HepG2 (cell line): ENCODE results near the gene EHD4. TPM values are rescaled to one million over a fixed set of nuclear protein-coding genes. Genes with fewer than 3 reads are reported as not detected.

ENCODE experiments used
- ATAC-seq: fragments of 200-7000 bp; cut with Tn5 transposase; 3 replicates; pipeline ENCODE4 v1.9.1; 2020; ENCODE audit warnings: mild to moderate bottlenecking, moderate library complexity
- BruUV-seq: library from RNA; stranded (reverse); fragments of 400-500 nt; replicated peaks from 2 replicates; lab custom pipeline; 2021; lab: Mats Ljungman, UMichigan
- CTCF ChIA-PET: fragments of 300-600 bp; formaldehyde crosslinking; extraction: SDS; loops from one replicate; lab custom pipeline; 2021; ENCODE audit warnings: low total read pairs, inconsistent platforms, low intra/inter-chr PET ratio; lab: Yijun Ruan, JAX
- POLR2A ChIA-PET: fragments of 350-600 bp; sonication (Branson Sonifier 250); formaldehyde crosslinking; loops from one replicate; lab custom pipeline; 2020; ENCODE audit warnings: antibody characterized with exemption, inconsistent platforms; lab: Yijun Ruan, JAX
- DNase-seq: peaks from one replicate; pipeline ENCODE4 v3.0.0-alpha.2; 2015; ENCODE audit warnings: low spot score
- FAIRE-seq: peaks from 3 replicates; lab custom pipeline; 2011; peaks lifted over from hg19 to GRCh38; lab: Jason Lieb, UNC
- H2AFZ ChIP-seq: one replicate; pipeline ENCODE4 v1.6.1; 2011; ENCODE audit warnings: low read length, inconsistent platforms
- H3K27ac ChIP-seq: fragments of 300-600 bp; 3 replicates; pipeline ENCODE4 v1.8.0; 2011; ENCODE audit warnings: mixed run types, mild to moderate bottlenecking, mixed read lengths, low read length, inconsistent platforms; ENCODE audit not compliant: insufficient read depth; ENCODE audit errors: extremely low read length
- H3K27me3 ChIP-seq, 2 experiments: fragments of 200-600 bp in 1 of 2; 2 replicates in 1 of 2; 3 replicates in 1 of 2; pipeline versions ENCODE4 v1.6.0 to v1.8.0; 2011; ENCODE audit warnings: low read length in 2 of 2, mild to moderate bottlenecking in 2 of 2, moderate library complexity in 2 of 2, inconsistent platforms in 1 of 2; ENCODE audit not compliant: insufficient read depth in 2 of 2, control insufficient read depth in 1 of 2
- H3K36me3 ChIP-seq, 2 experiments: fragments of 200-600 bp in 1 of 2; replicated peaks in 1 of 2; 2 replicates in 1 of 2; 3 replicates in 1 of 2; pipeline versions ENCODE4 v1.5.1 to v1.8.0; 2011; ENCODE audit warnings: low read length in 2 of 2, inconsistent platforms in 1 of 2; ENCODE audit not compliant: insufficient read depth in 2 of 2, control insufficient read depth in 1 of 2
- H3K4me1 ChIP-seq: 2 replicates; pipeline ENCODE4 v1.5.1; 2012; ENCODE audit warnings: low read length, inconsistent platforms; ENCODE audit not compliant: insufficient read depth
- H3K4me2 ChIP-seq: 2 replicates; pipeline ENCODE4 v1.6.0; 2011; ENCODE audit warnings: low read depth, low read length, inconsistent platforms
- H3K4me3 ChIP-seq, 3 experiments: fragments of 200-600 bp in 1 of 3; sonication (generic), shearing (Covaris generic) in 1 of 3; replicated peaks in 1 of 3; 2 replicates each; pipeline ENCODE4 v1.5.1; 2011 to 2016; ENCODE audit warnings: low read length in 3 of 3, inconsistent platforms in 2 of 3, low read depth in 2 of 3, mild to moderate bottlenecking in 2 of 3, control low read depth in 1 of 3, mixed read lengths in 1 of 3; ENCODE audit not compliant: insufficient read depth in 1 of 3
- H3K79me2 ChIP-seq: one replicate; pipeline ENCODE4 v1.6.1; 2011; ENCODE audit warnings: low read length, inconsistent platforms; ENCODE audit not compliant: insufficient read depth
- H3K9ac ChIP-seq: 2 replicates; pipeline ENCODE4 v1.6.0; 2011; ENCODE audit warnings: mild to moderate bottlenecking, low read depth, low read length, inconsistent platforms; ENCODE audit not compliant: insufficient read depth
- H3K9me3 ChIP-seq: 2 replicates; pipeline ENCODE4 v1.5.1; 2012; ENCODE audit warnings: mild to moderate bottlenecking, low read length
- H4K20me1 ChIP-seq: 2 replicates; pipeline ENCODE4 v1.6.0; 2011; ENCODE audit warnings: inconsistent platforms, mild to moderate bottlenecking, low read length, moderate library complexity; ENCODE audit not compliant: insufficient read depth
- CREB3 ChIP-seq: sonication (generic); formaldehyde crosslinking; IDR thresholded peaks from 2 replicates; pipeline ENCODE4 v1.5.0; 2020; ENCODE audit warnings: missing genetic modification reagents
- DDIT3 ChIP-seq: sonication (generic); formaldehyde crosslinking; IDR thresholded peaks from 2 replicates; pipeline ENCODE4 v1.4.0; 2020; ENCODE audit warnings: mild to moderate bottlenecking, missing genetic modification reagents
- NCOA2 ChIP-seq: sonication (generic); formaldehyde crosslinking; IDR thresholded peaks from 2 replicates; pipeline ENCODE4 v1.8.0; 2022; ENCODE audit warnings: inconsistent platforms
- RERE ChIP-seq: IDR thresholded peaks from 2 replicates; pipeline ENCODE4 v1.6.1; 2016; ENCODE audit warnings: low read depth, missing genetic modification reagents, missing compliant biosample characterization
- TRIM24 ChIP-seq: sonication (generic); formaldehyde crosslinking; IDR thresholded peaks from 2 replicates; pipeline ENCODE4 v1.8.0; 2022; ENCODE audit warnings: mild to moderate bottlenecking, missing genetic modification reagents
- ZMAT5 ChIP-seq: sonication (generic); formaldehyde crosslinking; IDR thresholded peaks from 2 replicates; pipeline ENCODE4 v1.5.0; 2020; ENCODE audit warnings: mild to moderate bottlenecking, low read depth, missing genetic modification reagents, borderline replicate concordance
- ZNF234 ChIP-seq: sonication (generic); formaldehyde crosslinking; conservative IDR thresholded peaks from 2 replicates; pipeline ENCODE4 v1.5.1; 2020; ENCODE audit warnings: mild to moderate bottlenecking, missing genetic modification reagents
- ZNF572 ChIP-seq: sonication (generic); formaldehyde crosslinking; IDR thresholded peaks from 2 replicates; pipeline ENCODE4 v1.5.1; 2020; ENCODE audit warnings: mild to moderate bottlenecking, missing genetic modification reagents
- ZNF704 ChIP-seq: sonication (generic); formaldehyde crosslinking; IDR thresholded peaks from 2 replicates; pipeline ENCODE4 v1.8.1; 2023; ENCODE audit warnings: mild to moderate bottlenecking, inconsistent platforms, moderate library complexity, missing genetic modification reagents, borderline replicate concordance
- WGBS: methylation state at CpG from one replicate; pipeline ENCODE4 v1.1.6; 2017; ENCODE audit warnings: low lambda C conversion rate; 5-methylcytosine and 5-hydroxymethylcytosine counted together
- in situ Hi-C: cut with HindIII; loops from 2 replicates; pipeline ENCODE4 v1.10.0; 2017; ENCODE audit warnings: low pct_unique_long_range_greater_than_20kb; ENCODE audit not compliant: extremely low pct_ligation_motif_present
- intact Hi-C: fragments of 100-400 bp; cut with micrococcal nuclease; formaldehyde crosslinking; loops from one replicate; pipeline ENCODE4 v1.10.0; 2022; ENCODE audit not compliant: unreplicated experiment
- polyA plus RNA-seq, 8 experiments: library from polyadenylated mRNA; depleted of rRNA in 3 of 8; stranded (reverse) in 7 of 8; unstranded in 1 of 8; fragments of >200 nt; fragmentation: Illumina TruSeq in 4 of 8; extraction: Trizol in 4 of 8; gene quantifications; 2 replicates each; pipeline versions ENCODE4 v1.2.1 to v1.2.3, GENCODE V29; 2011 to 2016; ENCODE audit warnings: low read depth in 4 of 8, missing spikeins in 1 of 8, mixed read lengths in 1 of 8; ENCODE audit not compliant: insufficient read depth in 1 of 8
- total RNA-seq, 5 experiments: library from RNA; depleted of rRNA; stranded (reverse); fragments of >200 nt; fragmentation: Illumina TruSeq; extraction: Trizol; gene quantifications; 2 replicates each; pipeline ENCODE4 v1.2.3, GENCODE V29; 2016; ENCODE audit warnings: low read depth in 1 of 5

The EHD4 gene
- total and polyA plus RNA-seq, 2 of the 13 experiments (the other 11 are each of a cell fraction or from before 2014, with no cell fraction given) = 3.1 to 4.8 TPM

- no peak for ATAC-seq
- no peaks in the 10 kb centered on the region for H4K20me1 ChIP-seq
- no peaks in the 10 kb centered on the region for H3K27me3 ChIP-seq
- intact Hi-C loops = no loop called here
- no peak for TF ChIP-seq RERE (CRISPR knock-in tag)
- TF ChIP-seq ZNF234 (CRISPR knock-in tag) = no peak
- TF ChIP-seq CREB3 (CRISPR knock-in tag) = no peak
- no peak for TF ChIP-seq DDIT3 (CRISPR knock-in tag)
- no peak for TF ChIP-seq ZNF572 (CRISPR knock-in tag)
- TF ChIP-seq NCOA2 (CRISPR knock-in tag) = no peak
- TF ChIP-seq ZMAT5 (CRISPR knock-in tag) = no peak
- no peak for TF ChIP-seq ZNF704 (CRISPR knock-in tag)
- no peak for TF ChIP-seq TRIM24
- TF ChIP-seq, all 625 proteins: peak for 0
- BruUV-seq = no TSS peak
- H3K4me2 ChIP-seq = no peak overlapping the region
- H3K9me3 ChIP-seq = no peaks in the 10 kb centered on the region
- H3K9ac ChIP-seq = no peak overlapping the region
- FAIRE-seq (no peak), DNase-seq (no peak)
- H3K4me1 ChIP-seq = peaks cover 11% of the 10 kb centered on the region
- POLR2A ChIA-PET = no interaction called here
- WGBS = 95% methylated on average over 4 of the region's 4 CpGs
- in situ Hi-C loops = no loop called here
- H2AFZ ChIP-seq = no peak overlapping the region
- CTCF ChIA-PET = no interaction called here
- no peak overlapping the region for H3K4me3 ChIP-seq
- no peak overlapping the region for H3K27ac ChIP-seq
- H3K79me2 ChIP-seq = no peaks in the 10 kb centered on the region
- H3K36me3 ChIP-seq = no peaks in the 10 kb centered on the region; a peak in 1 of 5 replicates
Observed at GRCh38 chr15:41934843-41935242, 37.5 kb downstream of the EHD4 start.
